Endodermal cell (in vitro differentiated cells): Measurements from ENCODE around the gene GNG12. TPM values are rescaled to one million over a fixed set of nuclear protein-coding genes. Genes with fewer than 3 reads are reported as not detected.

Source experiments
- DNase-seq: peaks from one replicate; pipeline ENCODE4 v3.0.0-alpha.2; 2017
- H3K27ac ChIP-seq: 2 replicates; pipeline ENCODE4 v1.5.1; 2013; ENCODE audit warnings: mild to moderate bottlenecking, low read depth, low read length, moderate library complexity
- H3K27me3 ChIP-seq: 2 replicates; pipeline ENCODE4 v1.6.1; 2013; ENCODE audit warnings: mild to moderate bottlenecking, low read length, moderate library complexity; ENCODE audit not compliant: insufficient read depth, control insufficient read depth, poor library complexity, severe bottlenecking
- H3K36me3 ChIP-seq: 2 replicates; pipeline ENCODE4 v1.7.0; 2013; ENCODE audit warnings: mild to moderate bottlenecking, low read length, moderate library complexity; ENCODE audit not compliant: control insufficient read depth, insufficient read depth
- H3K4me1 ChIP-seq: one replicate; pipeline ENCODE4 v1.7.0; 2013; ENCODE audit warnings: low read length; ENCODE audit not compliant: control insufficient read depth, insufficient read depth
- H3K4me3 ChIP-seq: 2 replicates; pipeline ENCODE4 v1.5.1; 2013; ENCODE audit warnings: mild to moderate bottlenecking, low read length, moderate library complexity
- H3K9ac ChIP-seq: 2 replicates; pipeline ENCODE4 v1.6.1; 2013; ENCODE audit warnings: mild to moderate bottlenecking, low read length, moderate library complexity; ENCODE audit not compliant: poor library complexity, severe bottlenecking; ENCODE audit errors: extremely low read depth
- H3K9me3 ChIP-seq: 2 replicates; pipeline ENCODE4 v1.6.1; 2013; ENCODE audit warnings: mild to moderate bottlenecking, low read length, moderate library complexity; ENCODE audit not compliant: control insufficient read depth
- H3K27ac Mint-ChIP-seq: 2 replicates; pipeline ENCODE4 v1.8.0; 2020; ENCODE audit warnings: mixed read lengths
- H3K27me3 Mint-ChIP-seq: 2 replicates; pipeline ENCODE4 v1.8.0; 2021; ENCODE audit warnings: mild to moderate bottlenecking, mixed read lengths; ENCODE audit not compliant: insufficient read depth
- H3K36me3 Mint-ChIP-seq: 2 replicates; pipeline ENCODE4 v1.8.0; 2020; ENCODE audit warnings: low read depth, mixed read lengths
- H3K4me1 Mint-ChIP-seq: 2 replicates; pipeline ENCODE4 v1.8.0; 2020; ENCODE audit warnings: mixed read lengths
- H3K4me3 Mint-ChIP-seq: 2 replicates; pipeline ENCODE4 v1.8.0; 2020; ENCODE audit warnings: mild to moderate bottlenecking, moderate library complexity, mixed read lengths
- H3K9me3 Mint-ChIP-seq: 2 replicates; pipeline ENCODE4 v1.8.0; 2020; ENCODE audit warnings: mild to moderate bottlenecking, mixed read lengths
- CTCF ChIP-seq: fragments of 200-600 bp; sonication (generic); conservative IDR thresholded peaks from 2 replicates; pipeline ENCODE4 v1.5.0; 2021; ENCODE audit warnings: antibody characterized with exemption, mild to moderate bottlenecking
- WGBS, 2 experiments: methylation state at CpG; one replicate each; pipeline versions ENCODE4 v1.1.5 to v1.1.7; 2013; ENCODE audit warnings: missing lambda C conversion rate in 2 of 2, mixed read lengths in 1 of 2; ENCODE audit not compliant: insufficient coverage in 1 of 2, insufficient read length in 1 of 2; 5-methylcytosine and 5-hydroxymethylcytosine counted together
- total RNA-seq, 2 donors: library from RNA; stranded (reverse); fragmentation: NEBNext Ultra II Directional in 1 of 2; extraction: Animal tissue kit (Norgen Biotek cat#: 25700) in 1 of 2; gene quantifications; 2 replicates in 1 of 2; 3 replicates in 1 of 2; pipeline ENCODE4 v1.2.1, GENCODE V29; 2021

Gene GNG12
- total RNA-seq, 2 donors from 2014 or later: 7.7 to 9.2 TPM

DNA sequence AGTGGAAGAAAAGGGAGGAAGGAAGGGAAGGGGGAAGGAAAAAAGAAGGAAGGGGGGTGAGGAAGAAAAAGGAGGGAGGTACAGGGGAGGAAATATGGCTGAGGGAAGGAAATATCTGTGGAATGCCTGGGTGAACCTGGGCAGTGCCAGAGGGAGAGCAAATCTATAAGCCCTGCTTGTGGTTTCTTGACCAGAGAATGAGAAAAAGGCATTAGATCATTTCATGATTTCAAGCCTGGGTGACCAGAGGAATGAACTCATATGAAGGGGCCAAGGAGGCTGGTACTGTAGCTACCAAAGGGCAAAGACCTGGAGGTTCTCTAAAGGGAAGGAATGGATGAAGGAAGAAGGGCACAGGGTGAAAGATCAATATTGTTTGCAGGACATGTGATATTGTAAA, 31.4 kb downstream of the GNG12 start:
- Mint-ChIP-seq H3K36me3 (no peaks in the 10 kb centered on the region), H3K27ac (no peak overlapping the region), H3K27me3 (no peaks in the 10 kb centered on the region), H3K9me3 (no peaks in the 10 kb centered on the region), H3K4me3 (no peak overlapping the region), H3K4me1 (peaks cover 12% of the 10 kb centered on the region)
- Histone ChIP-seq H3K27me3 (no peaks in the 10 kb centered on the region), H3K36me3 (no peaks in the 10 kb centered on the region), H3K4me1 (no peaks in the 10 kb centered on the region), H3K4me3 (no peak overlapping the region), H3K9ac (no peak overlapping the region), H3K27ac (no peak overlapping the region), H3K9me3 (no peaks in the 10 kb centered on the region)
- TF ChIP-seq CTCF: no peak
- no peak for DNase-seq

DNA sequence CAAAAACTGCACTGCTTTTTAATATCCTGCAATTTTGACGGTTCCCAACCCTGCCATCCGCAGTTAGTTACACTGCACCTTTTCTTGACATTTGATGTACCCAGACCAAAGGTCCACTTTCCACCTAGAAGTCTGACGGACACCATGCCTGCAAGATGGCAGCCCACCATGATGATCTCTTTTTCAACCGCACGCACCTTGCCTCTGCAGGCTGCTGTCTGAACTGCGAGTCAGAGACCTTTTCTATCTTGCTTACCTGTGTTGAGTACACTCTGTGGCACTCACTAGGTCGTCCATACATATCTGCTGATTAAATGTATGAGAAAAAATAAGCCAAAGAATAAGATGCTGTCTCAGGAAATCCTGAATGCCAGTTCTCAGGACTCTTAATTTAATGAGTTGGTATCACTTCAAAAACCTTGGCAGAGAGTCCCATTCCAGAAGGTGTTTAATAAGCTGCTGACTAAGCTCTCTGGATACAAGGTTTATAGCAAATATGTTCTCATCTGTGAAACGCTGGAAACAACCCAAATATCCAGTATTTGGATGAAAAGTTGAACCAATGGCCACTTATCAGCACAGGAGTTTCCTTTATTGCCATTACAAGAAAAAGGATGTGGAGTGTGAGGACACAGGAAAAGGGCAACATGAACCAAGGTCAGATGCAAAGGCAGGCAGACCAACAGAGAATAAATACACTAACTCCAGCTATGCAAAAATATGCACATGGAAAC, 37.9 kb downstream of the GNG12 start:
- H3K9ac ChIP-seq: no peak overlapping the region
- no peaks in the 10 kb centered on the region for H3K9me3 ChIP-seq
- H3K36me3 ChIP-seq: no peaks in the 10 kb centered on the region
- Mint-ChIP-seq H3K27me3 (no peaks in the 10 kb centered on the region), H3K27ac (no peak overlapping the region), H3K4me3 (no peak overlapping the region), H3K36me3 (no peaks in the 10 kb centered on the region), H3K4me1 (peaks cover 10% of the 10 kb centered on the region), H3K9me3 (no peaks in the 10 kb centered on the region)
- no peaks in the 10 kb centered on the region for H3K4me1 ChIP-seq
- 92 to 100% methylated on average over 5 to 8 of the region's 8 CpGs for WGBS, 2 experiments
- TF ChIP-seq CTCF: peak; percentile 39
- DNase-seq: no peak
- no peak overlapping the region for H3K27ac ChIP-seq
- no peak overlapping the region for H3K4me3 ChIP-seq
- H3K27me3 ChIP-seq: no peaks in the 10 kb centered on the region

GRCh38 chr1:67793562-67793961, 39.7 kb downstream of the GNG12 start:
- Histone ChIP-seq H3K27me3 (no peaks in the 10 kb centered on the region), H3K4me3 (no peak overlapping the region), H3K27ac (peak overlapping the region; percentile 1), H3K36me3 (no peaks in the 10 kb centered on the region), H3K9ac (no peak overlapping the region), H3K4me1 (no peaks in the 10 kb centered on the region), H3K9me3 (no peaks in the 10 kb centered on the region)
- Mint-ChIP-seq H3K4me1 (peaks cover 10% of the 10 kb centered on the region), H3K27ac (no peak overlapping the region), H3K27me3 (no peaks in the 10 kb centered on the region), H3K36me3 (no peaks in the 10 kb centered on the region), H3K9me3 (no peaks in the 10 kb centered on the region), H3K4me3 (no peak overlapping the region)
- no peak for DNase-seq
- no peak for TF ChIP-seq CTCF
- WGBS, 2 experiments: 75 to 87% methylated on average over 2 to 3 of the region's 3 CpGs
